Vagina (tissue), 2 donors: ENCODE data around the gene NOM1.

ENCODE experiments used
- CTCF ChIP-seq, 3 experiments: fragments of 450-650 bp in 2 of 3; fragments of 200-600 bp in 1 of 3; sonication (generic) in 1 of 3; IDR thresholded peaks; one replicate each; pipeline ENCODE4 v1.5.1; 2017 to 2019; ENCODE audit warnings: antibody characterized with exemption in 3 of 3, mild to moderate bottlenecking in 2 of 3, moderate library complexity in 2 of 3
- POLR2A ChIP-seq, 2 donors: fragments of 450-650 bp; IDR thresholded peaks; one replicate each; pipeline ENCODE4 v1.6.1; 2017; ENCODE audit warnings: antibody characterized with exemption in 2 of 2, mild to moderate bottlenecking in 2 of 2, moderate library complexity in 2 of 2

GRCh38 chr7:157010588-157011332 is 61.2 kb downstream of the NOM1 start, which contains the start of gene MNX1:
- TF ChIP-seq CTCF (IDR thresholded peaks at IDR 0.05) = no peak
- TF ChIP-seq POLR2A (IDR thresholded peaks at IDR 0.05) = no peak
